Measurements from ENCODE around the gene PRKCE.

GRCh38 chr2:45732946-45733345, 81.5 kb downstream of the PRKCE start:
- TF ChIP-seq EP300 (IDR thresholded peaks at IDR 0.05): no peak
- TF ChIP-seq POLR2AphosphoS5 (IDR thresholded peaks at IDR 0.05): no peak

All from sigmoid colon (tissue), 4 donors.